ENCODE measurements around the gene CCR7.
"Not testable (repeated sequence)": the region's sequence is repeated elsewhere in the genome, so short reads cannot be mapped to it uniquely, and the experiment has no call there.

CCR7 gene

DNA sequence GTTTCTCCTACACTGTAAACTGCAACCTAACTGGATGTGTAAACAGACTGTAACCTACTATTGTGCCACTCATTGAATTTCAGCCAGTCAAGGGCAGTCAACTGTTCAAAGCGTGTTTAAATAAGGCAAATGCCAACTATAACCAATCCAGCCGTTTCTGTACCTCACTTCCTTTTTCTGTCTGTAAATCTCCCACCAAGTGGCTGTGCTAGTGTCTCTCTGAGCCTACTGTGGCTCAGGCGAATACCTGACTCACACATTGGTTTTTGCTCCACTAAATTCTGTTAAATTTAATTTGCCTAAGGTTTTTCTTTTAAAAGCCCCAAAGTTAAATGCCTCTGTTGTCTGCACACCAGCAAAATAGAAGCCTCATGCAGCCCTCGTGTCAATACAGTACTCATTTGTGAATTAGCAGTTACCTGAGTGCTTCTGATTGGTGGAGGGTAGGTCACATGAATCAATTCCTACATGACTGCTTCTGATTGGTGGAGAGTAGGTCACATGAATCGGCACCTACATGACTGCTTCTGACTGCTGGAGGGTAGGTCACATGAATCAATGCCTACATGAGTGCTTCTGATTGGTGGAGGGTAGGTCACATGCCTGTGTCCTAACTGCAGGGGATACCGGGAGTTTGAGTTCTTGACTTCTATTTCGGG is 31.1 kb upstream of the CCR7 start:
- no peak overlapping the region for H3K4me3 ChIP-seq (ENCODE audit: low read length)
- TF ChIP-seq, protein P1, sequence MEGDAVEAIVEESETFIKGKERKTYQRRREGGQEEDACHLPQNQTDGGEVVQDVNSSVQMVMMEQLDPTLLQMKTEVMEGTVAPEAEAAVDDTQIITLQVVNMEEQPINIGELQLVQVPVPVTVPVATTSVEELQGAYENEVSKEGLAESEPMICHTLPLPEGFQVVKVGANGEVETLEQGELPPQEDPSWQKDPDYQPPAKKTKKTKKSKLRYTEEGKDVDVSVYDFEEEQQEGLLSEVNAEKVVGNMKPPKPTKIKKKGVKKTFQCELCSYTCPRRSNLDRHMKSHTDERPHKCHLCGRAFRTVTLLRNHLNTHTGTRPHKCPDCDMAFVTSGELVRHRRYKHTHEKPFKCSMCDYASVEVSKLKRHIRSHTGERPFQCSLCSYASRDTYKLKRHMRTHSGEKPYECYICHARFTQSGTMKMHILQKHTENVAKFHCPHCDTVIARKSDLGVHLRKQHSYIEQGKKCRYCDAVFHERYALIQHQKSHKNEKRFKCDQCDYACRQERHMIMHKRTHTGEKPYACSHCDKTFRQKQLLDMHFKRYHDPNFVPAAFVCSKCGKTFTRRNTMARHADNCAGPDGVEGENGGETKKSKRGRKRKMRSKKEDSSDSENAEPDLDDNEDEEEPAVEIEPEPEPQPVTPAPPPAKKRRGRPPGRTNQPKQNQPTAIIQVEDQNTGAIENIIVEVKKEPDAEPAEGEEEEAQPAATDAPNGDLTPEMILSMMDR (IDR thresholded peaks at IDR 0.05; ENCODE audit: insufficient read depth, low read depth, low read length, missing control alignments): no peak
- DNase-seq (ENCODE audit: low read depth): no peak

DNA sequence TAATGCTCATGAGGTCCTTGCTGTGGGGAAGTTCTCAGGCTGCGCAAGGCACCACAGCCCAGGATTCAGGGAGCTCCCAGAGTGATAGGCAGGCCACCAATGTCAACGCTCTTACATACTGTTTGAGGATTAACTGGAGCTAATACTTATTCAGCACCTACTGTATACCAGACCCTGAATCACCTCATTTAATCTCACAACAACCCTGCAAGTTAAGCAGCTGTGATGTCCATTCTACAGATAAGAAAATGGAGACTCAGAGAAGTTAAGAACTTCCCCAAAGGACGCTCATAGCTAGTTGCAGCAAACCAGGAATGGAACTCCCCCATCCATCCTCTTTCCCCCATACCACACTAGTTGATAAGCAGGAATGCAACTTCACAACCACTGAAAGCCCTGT is 25.5 kb upstream of the CCR7 start:
- TF ChIP-seq, protein P1 (IDR thresholded peaks at IDR 0.05; ENCODE audit: insufficient read depth, low read depth, low read length, missing control alignments): no peak
- H3K4me3 ChIP-seq (ENCODE audit: low read length): no peak overlapping the region
- no peak for DNase-seq (ENCODE audit: low read depth)

DNA sequence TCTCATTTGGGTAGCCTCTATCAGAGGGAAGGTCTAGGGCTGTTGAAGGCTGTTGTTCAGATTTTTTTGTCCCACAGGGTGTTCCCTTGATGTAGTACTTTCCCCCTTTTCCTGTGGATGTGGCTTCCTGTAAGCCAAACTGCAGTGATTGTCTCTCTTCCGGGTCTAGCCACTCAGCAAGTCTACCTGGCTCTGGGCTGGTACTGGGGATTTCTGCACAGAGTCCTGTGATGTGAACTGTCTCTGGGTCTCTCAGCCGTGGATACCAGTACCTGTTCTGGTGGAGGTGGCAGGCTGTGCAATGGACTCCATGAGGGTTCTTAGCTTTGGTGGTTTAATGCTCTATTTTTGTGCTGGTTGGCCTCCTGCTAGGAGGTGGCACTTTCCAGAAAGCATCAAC is 23.3 kb upstream of the CCR7 start:
- TF ChIP-seq, protein P1 (IDR thresholded peaks at IDR 0.05; ENCODE audit: insufficient read depth, low read depth, low read length, missing control alignments): no peak
- H3K4me3 ChIP-seq (ENCODE audit: low read length): no peak overlapping the region
- DNase-seq (ENCODE audit: low read depth): no peak

DNA sequence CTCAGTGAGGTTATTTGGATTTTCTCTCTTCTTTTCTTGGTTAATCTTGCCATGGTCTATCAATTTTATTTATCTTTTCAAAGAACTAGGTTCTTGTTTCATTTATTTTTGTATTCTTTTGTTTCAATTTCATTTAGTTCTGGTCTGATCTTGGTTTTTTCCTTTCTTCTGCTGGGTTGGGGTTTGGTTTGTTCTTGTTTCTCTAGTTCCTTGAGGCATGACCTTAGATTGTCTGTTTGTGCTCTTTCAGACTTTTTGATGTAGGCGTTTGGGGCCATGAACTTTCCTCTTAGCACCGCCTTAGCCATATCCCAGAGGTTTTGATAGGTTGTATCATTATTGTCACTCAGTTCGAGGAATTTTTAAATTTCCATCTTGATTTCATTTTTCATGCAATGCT is 21.0 kb upstream of the CCR7 start:
- DNase-seq (ENCODE audit: low read depth); H3K4me3 ChIP-seq (ENCODE audit: low read length): not testable (repeated sequence)

DNA sequence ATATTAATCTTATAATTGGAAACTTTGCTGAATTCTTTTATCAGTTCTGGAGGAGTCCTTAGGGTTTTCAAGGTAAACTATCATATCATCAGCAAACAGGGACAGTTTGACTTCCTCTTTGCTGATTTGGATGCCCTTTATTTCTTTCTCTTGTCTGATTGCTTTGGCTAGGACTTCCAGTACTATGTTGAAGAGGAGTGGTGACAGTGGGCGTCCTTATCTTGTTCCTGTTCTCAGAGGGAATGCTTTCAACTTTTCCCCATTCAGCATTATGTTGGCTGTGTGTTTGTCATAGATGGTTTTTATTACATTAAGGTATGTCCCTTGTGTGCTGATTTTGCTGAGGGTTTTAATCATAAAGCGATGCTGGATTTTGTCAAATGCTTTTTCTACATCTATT is 19.7 kb upstream of the CCR7 start:
- not testable (repeated sequence) for DNase-seq (ENCODE audit: low read depth); H3K4me3 ChIP-seq (ENCODE audit: low read length)

DNA sequence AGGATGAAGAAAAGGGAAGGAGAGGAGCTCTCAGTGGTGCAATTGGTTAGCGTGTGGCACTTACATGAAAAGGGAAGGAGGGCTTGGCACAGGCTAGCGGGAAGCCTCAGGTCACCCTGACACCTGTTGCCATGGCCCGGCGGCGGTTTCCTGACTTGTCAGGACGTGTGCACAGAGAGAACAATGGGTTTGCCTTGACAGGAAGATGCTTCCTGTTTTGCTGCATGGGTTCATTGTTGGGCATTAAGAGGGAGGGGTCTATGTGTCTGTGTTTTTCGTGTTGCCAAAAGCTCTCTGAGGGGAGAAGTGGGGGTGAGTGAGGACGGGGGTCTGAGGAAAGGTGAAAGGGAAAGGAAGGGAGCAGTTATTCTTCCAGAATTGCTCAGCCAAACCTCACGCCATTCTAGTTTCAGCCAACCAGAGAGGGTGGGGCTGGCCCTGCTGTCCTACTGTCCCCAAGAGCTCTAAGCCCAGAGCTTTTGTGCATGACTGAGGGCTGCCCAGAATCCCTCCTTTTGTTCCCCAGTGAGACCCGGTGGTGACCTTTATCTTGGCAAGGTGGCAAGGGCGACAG is 17.1 kb upstream of the CCR7 start:
- no peak overlapping the region for H3K4me3 ChIP-seq (ENCODE audit: low read length)
- TF ChIP-seq, protein P1 (IDR thresholded peaks at IDR 0.05; ENCODE audit: insufficient read depth, low read depth, low read length, missing control alignments): no peak
- DNase-seq (ENCODE audit: low read depth): peak; percentile 91

DNA sequence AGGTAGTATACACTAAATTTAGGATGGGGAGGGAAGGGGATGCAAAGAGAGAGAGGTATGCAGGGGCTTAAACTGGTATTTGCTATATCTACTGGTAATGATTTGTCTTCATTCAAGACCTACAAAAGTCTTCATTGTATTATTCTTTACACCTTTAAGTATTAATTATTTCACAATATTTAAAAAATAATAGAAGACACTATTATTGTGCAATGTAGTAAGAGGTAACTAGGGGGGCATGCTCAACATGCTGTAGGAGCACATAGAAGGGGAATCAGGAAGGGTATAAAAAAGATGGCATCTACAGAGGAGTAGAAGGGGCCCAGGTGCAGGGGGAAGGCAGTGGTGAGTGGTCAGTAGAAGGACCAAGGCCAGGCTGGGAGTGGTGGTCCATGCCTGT is 14.9 kb upstream of the CCR7 start:
- no peak for DNase-seq (ENCODE audit: low read depth)
- H3K4me3 ChIP-seq (ENCODE audit: low read length): no peak overlapping the region
- TF ChIP-seq, protein P1 (IDR thresholded peaks at IDR 0.05; ENCODE audit: insufficient read depth, low read depth, low read length, missing control alignments): no peak

DNA sequence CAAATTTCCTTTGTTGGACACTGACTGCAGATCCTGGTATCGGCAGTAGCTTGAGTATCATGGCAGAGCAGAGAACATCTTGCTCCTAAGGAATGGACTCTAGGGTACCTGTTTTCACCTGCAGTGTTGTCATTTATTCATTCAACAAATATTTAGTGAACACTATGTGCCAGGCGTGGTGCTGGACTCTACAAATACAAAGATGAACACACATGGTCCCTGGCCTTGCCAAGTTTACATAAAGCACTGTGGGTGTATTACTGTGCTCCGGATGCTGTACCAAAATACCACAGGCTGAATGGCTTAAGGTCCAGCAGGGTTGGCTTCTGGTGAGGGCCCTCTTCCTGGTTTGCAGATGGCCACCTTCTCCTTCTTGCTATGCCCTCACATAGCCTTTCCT is 14.2 kb upstream of the CCR7 start:
- no peak overlapping the region for H3K4me3 ChIP-seq (ENCODE audit: low read length)
- TF ChIP-seq, protein P1 (IDR thresholded peaks at IDR 0.05; ENCODE audit: insufficient read depth, low read depth, low read length, missing control alignments): no peak
- DNase-seq (ENCODE audit: low read depth): no peak
